HEK293T (cell line): ENCODE measurements around the gene LRP2.

Experiments used
- BHLHE40 ChIP-seq: fragments of 450-650 bp; IDR thresholded peaks from 2 replicates; pipeline ENCODE4 v1.6.1; 2016; ENCODE audit warnings: mild to moderate bottlenecking, moderate library complexity, borderline replicate concordance
- SUZ12 ChIP-seq: fragments of 450-650 bp; IDR thresholded peaks from 2 replicates; pipeline ENCODE4 v1.6.1; 2016; ENCODE audit warnings: mild to moderate bottlenecking
- ZNF384 ChIP-seq: fragments of 450-650 bp; IDR thresholded peaks from 2 replicates; pipeline ENCODE4 v1.6.1; 2016

DNA sequence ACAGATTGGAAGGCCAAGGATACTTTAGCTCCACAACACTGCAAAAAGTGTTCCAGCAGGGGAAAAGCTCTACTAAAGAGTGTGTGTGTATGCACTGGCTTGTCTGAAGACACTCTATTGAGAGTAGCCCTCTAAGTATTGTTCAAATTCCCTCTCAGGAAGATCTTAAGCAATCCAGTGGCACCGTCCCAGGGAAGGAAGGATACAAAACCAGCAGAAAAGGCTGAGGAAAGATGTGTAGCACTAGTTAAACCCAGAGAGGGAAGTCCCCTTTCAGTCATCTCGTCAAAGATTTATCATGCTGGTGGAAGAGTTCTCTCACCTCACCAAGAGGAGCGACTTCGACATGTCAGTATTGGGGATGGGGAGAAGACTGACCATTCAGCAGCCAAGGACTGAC is 242.5 kb downstream of the LRP2 start:
- TF ChIP-seq BHLHE40 (no peak), ZNF384 (no peak), SUZ12 (no peak)
